ENCODE results near the gene LRRC15. TPM values are rescaled to one million over a fixed set of nuclear protein-coding genes. Genes with fewer than 3 reads are reported as not detected.

The LRRC15 gene
- total and polyA plus RNA-seq, 2 experiments from 2014 or later = 0.05 to 0.14 TPM

GRCh38 chr3:194316918-194317317 lies 52.6 kb downstream of the LRRC15 start (continued):
- no peak for TF ChIP-seq POLR2AphosphoS5 (IDR thresholded peaks at IDR 0.05; ENCODE audit: low read depth)
- no peak for TF ChIP-seq NANOG (IDR thresholded peaks at IDR 0.05; ENCODE audit: borderline replicate concordance)
- TF ChIP-seq ZNF114 (CRISPR knock-in tag; IDR thresholded peaks at IDR 0.05) = no peak
- no peak for TF ChIP-seq CREB1 (CRISPR knock-in tag; IDR thresholded peaks at IDR 0.05; ENCODE audit: low read depth)
- TF ChIP-seq ZNF462 (CRISPR knock-in tag; IDR thresholded peaks at IDR 0.05) = no peak
- TF ChIP-seq CTCF (conservative IDR thresholded peaks at IDR 0.05; ENCODE audit: low read depth in 2 of 2) = no peak

- Histone ChIP-seq H3F3A (replicated peaks; ENCODE audit: low read depth) (peaks cover 7% of the 10 kb centered on the region; the same call in 1 of the 2 replicates), H3K27ac (ENCODE audit: low read depth) (no peak overlapping the region), H3K4me2 (peak overlapping the region; percentile 73), H4K20me1 (replicated peaks; ENCODE audit: insufficient read depth) (no peaks in the 10 kb centered on the region), H3K36me3 (ENCODE audit: insufficient read depth) (no peaks in the 10 kb centered on the region; the same call in 1 of the 2 replicates), H2AFZ (peak overlapping the region; percentile 34; the same call in 1 of the 2 replicates), H3K9me2 (ENCODE audit: insufficient read depth) (0 out of 2 replicates have a peak, but pooled peaks cover 7% of the 10 kb centered on the region), H3K79me2 (replicated peaks; ENCODE audit: insufficient read depth) (no peaks in the 10 kb centered on the region), H3K4me3 (peak overlapping the region; percentile 51), H3K4me1 (ENCODE audit: insufficient read depth) (peaks cover 21% of the 10 kb centered on the region), H3K27me3 (ENCODE audit: insufficient read depth) (peaks cover 25% of the 10 kb centered on the region)
- peak; percentile 17 for ATAC-seq
- H3K4me3 Mint-ChIP-seq = 0 out of 3 replicates have a peak overlapping the region, but pooled peaks have one; percentile 27
- peaks cover 26% of the 10 kb centered on the region for H3K36me3 Mint-ChIP-seq (ENCODE audit: low read depth)
- no peak overlapping the region for H3K27ac Mint-ChIP-seq
- peaks cover 24% of the 10 kb centered on the region for H3K4me1 Mint-ChIP-seq
- TF ChIP-seq NANOG (IDR thresholded peaks at IDR 0.05; ENCODE audit: borderline replicate concordance) = no peak
- TF ChIP-seq CTCF (conservative IDR thresholded peaks at IDR 0.05; ENCODE audit: low read depth in 2 of 2) = no peak; a peak in 1 of 4 replicates
- TF ChIP-seq ETS1 (IDR thresholded peaks at IDR 0.05) = no peak
- TF ChIP-seq EZH2phosphoT487 (IDR thresholded peaks at IDR 0.05; ENCODE audit: unreplicated experiment) = no peak
- TF ChIP-seq POLR2AphosphoS5 (IDR thresholded peaks at IDR 0.05; ENCODE audit: low read depth) = no peak
- no peak for TF ChIP-seq ZNF331 (CRISPR knock-in tag; IDR thresholded peaks at IDR 0.05; ENCODE audit: low read depth)
- TF ChIP-seq ZNF114 (CRISPR knock-in tag; IDR thresholded peaks at IDR 0.05) = no peak
- peaks cover 36% of the 10 kb centered on the region for H3K9me3 Mint-ChIP-seq
- no peak for DNase-seq (ENCODE audit: low spot score)
- peaks cover 29% of the 10 kb centered on the region for H3K27me3 Mint-ChIP-seq (ENCODE audit: insufficient read depth, low read depth, poor library complexity)
These were observed 53.6 kb downstream of the LRRC15 start for GRCh38 chr3:194315965-194316361.
